Measurements from ENCODE around the gene DPP9. TPM values are rescaled to one million over a fixed set of nuclear protein-coding genes. Genes with fewer than 3 reads are reported as not detected.

DPP9 gene
- total and polyA plus RNA-seq, 2 of the 13 experiments (the other 11 are each of a cell fraction or from before 2014, with no cell fraction given) = 8.4 to 25.8 TPM

DNA sequence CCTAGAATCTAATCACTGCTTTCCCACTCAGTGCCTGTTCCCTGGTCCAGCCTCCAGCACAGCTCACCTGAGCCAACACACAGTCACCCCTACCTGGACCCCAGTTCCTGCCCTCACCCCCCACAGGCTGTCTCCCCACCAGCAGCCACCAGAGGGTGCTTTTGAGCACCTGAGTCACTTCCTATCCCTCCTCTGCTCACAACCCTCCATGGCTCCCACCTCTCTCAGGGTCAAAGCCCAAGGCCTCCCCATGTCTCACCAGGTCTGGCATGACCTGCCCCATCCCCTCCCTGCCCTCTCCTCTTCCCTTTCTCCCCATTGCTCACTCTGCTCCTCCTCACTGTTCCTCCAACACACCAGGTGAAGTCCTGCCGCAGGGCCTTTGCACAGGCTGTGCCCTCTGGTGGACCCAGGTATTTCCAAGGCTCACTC is 7.1 kb upstream of the DPP9 start (continued):
- TF ChIP-seq, protein P1, sequence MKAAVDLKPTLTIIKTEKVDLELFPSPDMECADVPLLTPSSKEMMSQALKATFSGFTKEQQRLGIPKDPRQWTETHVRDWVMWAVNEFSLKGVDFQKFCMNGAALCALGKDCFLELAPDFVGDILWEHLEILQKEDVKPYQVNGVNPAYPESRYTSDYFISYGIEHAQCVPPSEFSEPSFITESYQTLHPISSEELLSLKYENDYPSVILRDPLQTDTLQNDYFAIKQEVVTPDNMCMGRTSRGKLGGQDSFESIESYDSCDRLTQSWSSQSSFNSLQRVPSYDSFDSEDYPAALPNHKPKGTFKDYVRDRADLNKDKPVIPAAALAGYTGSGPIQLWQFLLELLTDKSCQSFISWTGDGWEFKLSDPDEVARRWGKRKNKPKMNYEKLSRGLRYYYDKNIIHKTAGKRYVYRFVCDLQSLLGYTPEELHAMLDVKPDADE (CRISPR knock-in tag; IDR thresholded peaks at IDR 0.05) = no peak
- TF ChIP-seq, protein P2, sequence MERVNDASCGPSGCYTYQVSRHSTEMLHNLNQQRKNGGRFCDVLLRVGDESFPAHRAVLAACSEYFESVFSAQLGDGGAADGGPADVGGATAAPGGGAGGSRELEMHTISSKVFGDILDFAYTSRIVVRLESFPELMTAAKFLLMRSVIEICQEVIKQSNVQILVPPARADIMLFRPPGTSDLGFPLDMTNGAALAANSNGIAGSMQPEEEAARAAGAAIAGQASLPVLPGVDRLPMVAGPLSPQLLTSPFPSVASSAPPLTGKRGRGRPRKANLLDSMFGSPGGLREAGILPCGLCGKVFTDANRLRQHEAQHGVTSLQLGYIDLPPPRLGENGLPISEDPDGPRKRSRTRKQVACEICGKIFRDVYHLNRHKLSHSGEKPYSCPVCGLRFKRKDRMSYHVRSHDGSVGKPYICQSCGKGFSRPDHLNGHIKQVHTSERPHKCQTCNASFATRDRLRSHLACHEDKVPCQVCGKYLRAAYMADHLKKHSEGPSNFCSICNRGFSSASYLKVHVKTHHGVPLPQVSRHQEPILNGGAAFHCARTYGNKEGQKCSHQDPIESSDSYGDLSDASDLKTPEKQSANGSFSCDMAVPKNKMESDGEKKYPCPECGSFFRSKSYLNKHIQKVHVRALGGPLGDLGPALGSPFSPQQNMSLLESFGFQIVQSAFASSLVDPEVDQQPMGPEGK (CRISPR knock-in tag; IDR thresholded peaks at IDR 0.05) = no peak
- TF ChIP-seq ZFP37 (CRISPR knock-in tag; IDR thresholded peaks at IDR 0.05; ENCODE audit: borderline replicate concordance) (no peak), NFE2 (CRISPR knock-in tag; IDR thresholded peaks at IDR 0.05) (no peak), MXI1 (IDR thresholded peaks at IDR 0.05; ENCODE audit: borderline replicate concordance, low read depth, low read length) (no peak), ZNF17 (CRISPR knock-in tag; IDR thresholded peaks at IDR 0.05) (no peak), KDM4B (CRISPR knock-in tag; IDR thresholded peaks at IDR 0.05) (no peak), HDAC2 (CRISPR knock-in tag; IDR thresholded peaks at IDR 0.05) (no peak), NR1H2 (CRISPR knock-in tag; IDR thresholded peaks at IDR 0.05; ENCODE audit: borderline replicate concordance, low read depth) (no peak), EZH2 (conservative IDR thresholded peaks at IDR 0.05; ENCODE audit: low read depth, low read length) (no peak), SOX13 (IDR thresholded peaks at IDR 0.05) (no peak), SOX13 (CRISPR knock-in tag; conservative IDR thresholded peaks at IDR 0.05 in 1 of 2, IDR thresholded peaks at IDR 0.05 in 1 of 2) (no peak), SYNCRIP (IDR thresholded peaks at IDR 0.05; ENCODE audit: insufficient read depth, low read depth, low read length) (no peak), ZNF709 (CRISPR knock-in tag; IDR thresholded peaks at IDR 0.05) (no peak)
- TF ChIP-seq, protein P3, sequence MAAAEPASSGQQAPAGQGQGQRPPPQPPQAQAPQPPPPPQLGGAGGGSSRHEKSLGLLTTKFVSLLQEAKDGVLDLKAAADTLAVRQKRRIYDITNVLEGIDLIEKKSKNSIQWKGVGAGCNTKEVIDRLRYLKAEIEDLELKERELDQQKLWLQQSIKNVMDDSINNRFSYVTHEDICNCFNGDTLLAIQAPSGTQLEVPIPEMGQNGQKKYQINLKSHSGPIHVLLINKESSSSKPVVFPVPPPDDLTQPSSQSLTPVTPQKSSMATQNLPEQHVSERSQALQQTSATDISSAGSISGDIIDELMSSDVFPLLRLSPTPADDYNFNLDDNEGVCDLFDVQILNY (CRISPR knock-in tag; conservative IDR thresholded peaks at IDR 0.05) = no peak
- TF ChIP-seq, protein P4, sequence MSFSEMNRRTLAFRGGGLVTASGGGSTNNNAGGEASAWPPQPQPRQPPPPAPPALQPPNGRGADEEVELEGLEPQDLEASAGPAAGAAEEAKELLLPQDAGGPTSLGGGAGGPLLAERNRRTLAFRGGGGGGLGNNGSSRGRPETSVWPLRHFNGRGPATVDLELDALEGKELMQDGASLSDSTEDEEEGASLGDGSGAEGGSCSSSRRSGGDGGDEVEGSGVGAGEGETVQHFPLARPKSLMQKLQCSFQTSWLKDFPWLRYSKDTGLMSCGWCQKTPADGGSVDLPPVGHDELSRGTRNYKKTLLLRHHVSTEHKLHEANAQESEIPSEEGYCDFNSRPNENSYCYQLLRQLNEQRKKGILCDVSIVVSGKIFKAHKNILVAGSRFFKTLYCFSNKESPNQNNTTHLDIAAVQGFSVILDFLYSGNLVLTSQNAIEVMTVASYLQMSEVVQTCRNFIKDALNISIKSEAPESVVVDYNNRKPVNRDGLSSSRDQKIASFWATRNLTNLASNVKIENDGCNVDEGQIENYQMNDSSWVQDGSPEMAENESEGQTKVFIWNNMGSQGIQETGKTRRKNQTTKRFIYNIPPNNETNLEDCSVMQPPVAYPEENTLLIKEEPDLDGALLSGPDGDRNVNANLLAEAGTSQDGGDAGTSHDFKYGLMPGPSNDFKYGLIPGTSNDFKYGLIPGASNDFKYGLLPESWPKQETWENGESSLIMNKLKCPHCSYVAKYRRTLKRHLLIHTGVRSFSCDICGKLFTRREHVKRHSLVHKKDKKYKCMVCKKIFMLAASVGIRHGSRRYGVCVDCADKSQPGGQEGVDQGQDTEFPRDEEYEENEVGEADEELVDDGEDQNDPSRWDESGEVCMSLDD (CRISPR knock-in tag; IDR thresholded peaks at IDR 0.05; ENCODE audit: borderline replicate concordance) = no peak
- TF ChIP-seq, protein P5, sequence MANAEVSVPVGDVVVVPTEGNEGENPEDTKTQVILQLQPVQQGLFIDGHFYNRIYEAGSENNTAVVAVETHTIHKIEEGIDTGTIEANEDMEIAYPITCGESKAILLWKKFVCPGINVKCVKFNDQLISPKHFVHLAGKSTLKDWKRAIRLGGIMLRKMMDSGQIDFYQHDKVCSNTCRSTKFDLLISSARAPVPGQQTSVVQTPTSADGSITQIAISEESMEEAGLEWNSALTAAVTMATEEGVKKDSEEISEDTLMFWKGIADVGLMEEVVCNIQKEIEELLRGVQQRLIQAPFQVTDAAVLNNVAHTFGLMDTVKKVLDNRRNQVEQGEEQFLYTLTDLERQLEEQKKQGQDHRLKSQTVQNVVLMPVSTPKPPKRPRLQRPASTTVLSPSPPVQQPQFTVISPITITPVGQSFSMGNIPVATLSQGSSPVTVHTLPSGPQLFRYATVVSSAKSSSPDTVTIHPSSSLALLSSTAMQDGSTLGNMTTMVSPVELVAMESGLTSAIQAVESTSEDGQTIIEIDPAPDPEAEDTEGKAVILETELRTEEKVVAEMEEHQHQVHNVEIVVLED (CRISPR knock-in tag; IDR thresholded peaks at IDR 0.05; ENCODE audit: borderline replicate concordance) = no peak
- TF ChIP-seq, protein P6, sequence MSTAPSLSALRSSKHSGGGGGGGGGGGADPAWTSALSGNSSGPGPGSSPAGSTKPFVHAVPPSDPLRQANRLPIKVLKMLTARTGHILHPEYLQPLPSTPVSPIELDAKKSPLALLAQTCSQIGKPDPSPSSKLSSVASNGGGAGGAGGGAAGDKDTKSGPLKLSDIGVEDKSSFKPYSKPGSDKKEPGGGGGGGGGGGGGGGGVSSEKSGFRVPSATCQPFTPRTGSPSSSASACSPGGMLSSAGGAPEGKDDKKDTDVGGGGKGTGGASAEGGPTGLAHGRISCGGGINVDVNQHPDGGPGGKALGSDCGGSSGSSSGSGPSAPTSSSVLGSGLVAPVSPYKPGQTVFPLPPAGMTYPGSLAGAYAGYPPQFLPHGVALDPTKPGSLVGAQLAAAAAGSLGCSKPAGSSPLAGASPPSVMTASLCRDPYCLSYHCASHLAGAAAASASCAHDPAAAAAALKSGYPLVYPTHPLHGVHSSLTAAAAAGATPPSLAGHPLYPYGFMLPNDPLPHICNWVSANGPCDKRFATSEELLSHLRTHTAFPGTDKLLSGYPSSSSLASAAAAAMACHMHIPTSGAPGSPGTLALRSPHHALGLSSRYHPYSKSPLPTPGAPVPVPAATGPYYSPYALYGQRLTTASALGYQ (CRISPR knock-in tag; IDR thresholded peaks at IDR 0.05) = no peak
